LoVo (cell line): Measurements from ENCODE around the gene FOXC2.

ENCODE experiments used
- DNase-seq: peaks from one replicate; pipeline ENCODE4 v3.0.0-alpha.2; 2016; ENCODE audit warnings: low spot score

FOXC2 gene

GRCh38 chr16:86573646-86574508, 7.2 kb downstream of the FOXC2 start:
- DNase-seq: no peak

- DNase-seq: no peak
Measured at GRCh38 chr16:86574646-86575045, 8.0 kb downstream of the FOXC2 start.

- DNase-seq: no peak
Measured at GRCh38 chr16:86575095-86575685, 8.6 kb downstream of the FOXC2 start.

- DNase-seq: peak; percentile 73
Measured at GRCh38 chr16:86575754-86576557, 9.3 kb downstream of the FOXC2 start.

- no peak for DNase-seq
Measured at GRCh38 chr16:86576591-86577313, 10.1 kb downstream of the FOXC2 start.

GRCh38 chr16:86577314-86577971, 10.8 kb downstream of the FOXC2 start:
- no peak for DNase-seq

- no peak for DNase-seq
Measured at GRCh38 chr16:86578061-86578599, 11.5 kb downstream of the FOXC2 start, which contains the start of gene FOXL1. Gene FOXL1, plus strand, starts transcription at chr16:86578549. Its CDS starts 175 bp downstream, at chr16:86578724.

GRCh38 chr16:86578611-86579267, 12.1 kb downstream of the FOXC2 start:
- no peak for DNase-seq

GRCh38 chr16:86579268-86580062, 12.8 kb downstream of the FOXC2 start:
- no peak for DNase-seq

- no peak for DNase-seq
Measured at GRCh38 chr16:86580063-86580790, 13.6 kb downstream of the FOXC2 start.

- DNase-seq: no peak
Measured at GRCh38 chr16:86580791-86581170, 14.2 kb downstream of the FOXC2 start.

- DNase-seq: no peak
Measured at GRCh38 chr16:86581458-86581857, 14.8 kb downstream of the FOXC2 start.

- DNase-seq: no peak
Measured at GRCh38 chr16:86584071-86584685, 17.5 kb downstream of the FOXC2 start.

GRCh38 chr16:86584726-86585721, 18.4 kb downstream of the FOXC2 start:
- DNase-seq: peak; percentile 43

GRCh38 chr16:86585821-86586611, 19.4 kb downstream of the FOXC2 start:
- DNase-seq: no peak

GRCh38 chr16:86587487-86587886, 20.9 kb downstream of the FOXC2 start:
- no peak for DNase-seq
